GM12874 (cell line): ENCODE results near the gene GOLT1A.

ENCODE experiments used
- CTCF ChIP-seq: IDR thresholded peaks from 2 replicates; pipeline ENCODE4 v1.5.1; 2011; ENCODE audit warnings: low read depth, mild to moderate bottlenecking, control low read depth, low read length, moderate library complexity; ENCODE audit not compliant: insufficient read depth

Gene GOLT1A

GRCh38 chr1:204181116-204181515, 32.7 kb downstream of the GOLT1A start:
- no peak for TF ChIP-seq CTCF

GRCh38 chr1:204180133-204180532, 33.7 kb downstream of the GOLT1A start:
- no peak for TF ChIP-seq CTCF

- no peak for TF ChIP-seq CTCF
These were observed 35.1 kb downstream of the GOLT1A start for GRCh38 chr1:204178487-204179281.

GRCh38 chr1:204177133-204177532, 36.7 kb downstream of the GOLT1A start:
- no peak for TF ChIP-seq CTCF

GRCh38 chr1:204176049-204176448, 37.7 kb downstream of the GOLT1A start:
- TF ChIP-seq CTCF: no peak

GRCh38 chr1:204174958-204175357, 38.8 kb downstream of the GOLT1A start:
- no peak for TF ChIP-seq CTCF

- TF ChIP-seq CTCF: no peak
These were observed 41.3 kb downstream of the GOLT1A start for GRCh38 chr1:204172404-204173029.
